ENCODE results near the gene WDR74. TPM values are rescaled to one million over a fixed set of nuclear protein-coding genes. Genes with fewer than 3 reads are reported as not detected.
A peak's percentile ranks its signal among the peaks of the same experiment; 100 is the strongest.

The WDR74 gene
- total and polyA plus RNA-seq, 2 of the 13 experiments (the other 11 are each of a cell fraction or from before 2014, with no cell fraction given): 77.0 to 83.3 TPM

- peak; percentile 97 for TF ChIP-seq ZBTB44 (CRISPR knock-in tag; IDR thresholded peaks at IDR 0.05)
- TF ChIP-seq SNAPC4 (CRISPR knock-in tag; IDR thresholded peaks at IDR 0.05): peak; percentile 100
- 0 out of 2 replicates have a peak, but pooled peaks have one; percentile 48 for TF ChIP-seq ZBTB14 (CRISPR knock-in tag; IDR thresholded peaks at IDR 0.05)
- peak; percentile 99 for TF ChIP-seq SOX13 (IDR thresholded peaks at IDR 0.05)
- peak; percentile 84 to 100 for TF ChIP-seq SOX13 (CRISPR knock-in tag; conservative IDR thresholded peaks at IDR 0.05 in 1 of 2, IDR thresholded peaks at IDR 0.05 in 1 of 2)
- TF ChIP-seq ZSCAN31 (CRISPR knock-in tag; IDR thresholded peaks at IDR 0.05; ENCODE audit: low read depth): peak; percentile 69; the same call in 1 of the 2 replicates
- 0 out of 2 replicates have a peak, but pooled peaks have one; percentile 75 for TF ChIP-seq NR1H2 (CRISPR knock-in tag; IDR thresholded peaks at IDR 0.05; ENCODE audit: borderline replicate concordance, low read depth)
- TF ChIP-seq ARNT (IDR thresholded peaks at IDR 0.05): no peak
- peak; percentile 99 for TF ChIP-seq IKZF5 (CRISPR knock-in tag; IDR thresholded peaks at IDR 0.05)
- TF ChIP-seq CTCF (CRISPR knock-in tag; IDR thresholded peaks at IDR 0.05): peak; percentile 39
- peak; percentile 23; the same call in 1 of the 2 replicates for TF ChIP-seq ZNF362 (CRISPR knock-in tag; IDR thresholded peaks at IDR 0.05; ENCODE audit: borderline replicate concordance)
- peak; percentile 75; the same call in 1 of the 2 replicates for TF ChIP-seq ZNF367 (CRISPR knock-in tag; IDR thresholded peaks at IDR 0.05; ENCODE audit: borderline replicate concordance)
These were observed 2.2 kb upstream of the WDR74 start (continued) for GRCh38 chr11:62841361-62842170.

Measured in HepG2 (cell line).